ENCODE measurements around the gene ANKS1B. TPM values are rescaled to one million over a fixed set of nuclear protein-coding genes. Genes with fewer than 3 reads are reported as not detected.

Gene ANKS1B
- total RNA-seq, 1 experiment from 2014 or later: 18.8 TPM

DNA sequence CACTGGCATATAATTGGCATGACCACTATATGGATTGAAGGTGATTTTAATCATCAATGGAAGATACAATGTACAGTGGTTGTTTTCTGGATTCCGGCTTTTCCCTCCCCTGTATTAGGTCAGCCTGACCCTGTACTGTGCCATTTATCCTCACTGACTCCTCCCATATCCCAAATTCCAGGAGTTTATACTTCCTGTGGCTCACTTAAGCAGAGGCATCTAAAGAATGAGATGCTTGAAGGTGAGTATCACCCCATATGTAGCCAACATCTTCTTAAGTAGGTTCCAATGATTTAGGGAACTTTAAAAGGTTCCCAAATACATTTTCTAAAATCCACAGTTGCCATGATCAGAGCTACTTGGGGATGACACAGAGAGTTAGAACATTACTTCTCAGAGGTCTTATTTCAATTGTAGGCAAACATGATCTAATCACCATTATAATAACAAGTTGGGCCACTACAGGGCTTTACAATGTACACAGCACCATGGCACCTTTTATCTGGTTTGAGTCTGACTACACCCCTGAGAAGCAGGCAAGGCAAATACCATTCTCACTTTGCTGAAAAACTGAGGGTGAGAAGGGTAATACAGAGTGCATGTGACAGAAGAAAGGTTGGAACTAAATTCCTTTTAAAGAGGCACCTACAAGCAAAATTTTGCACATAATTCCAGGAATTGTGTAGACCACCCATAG lies 549.5 kb downstream of the ANKS1B start:
- Mint-ChIP-seq H3K36me3 (ENCODE audit: insufficient read depth, unreplicated experiment) (no peaks in the 10 kb centered on the region), H3K4me3 (ENCODE audit: unreplicated experiment) (no peak overlapping the region), H3K27me3 (ENCODE audit: insufficient read depth, unreplicated experiment) (no peaks in the 10 kb centered on the region), H3K4me1 (ENCODE audit: insufficient read depth, unreplicated experiment) (no peaks in the 10 kb centered on the region), H3K9me3 (ENCODE audit: unreplicated experiment) (peaks cover 10% of the 10 kb centered on the region), H3K27ac (ENCODE audit: low read depth, unreplicated experiment) (no peak overlapping the region)
- TF ChIP-seq, protein P1, sequence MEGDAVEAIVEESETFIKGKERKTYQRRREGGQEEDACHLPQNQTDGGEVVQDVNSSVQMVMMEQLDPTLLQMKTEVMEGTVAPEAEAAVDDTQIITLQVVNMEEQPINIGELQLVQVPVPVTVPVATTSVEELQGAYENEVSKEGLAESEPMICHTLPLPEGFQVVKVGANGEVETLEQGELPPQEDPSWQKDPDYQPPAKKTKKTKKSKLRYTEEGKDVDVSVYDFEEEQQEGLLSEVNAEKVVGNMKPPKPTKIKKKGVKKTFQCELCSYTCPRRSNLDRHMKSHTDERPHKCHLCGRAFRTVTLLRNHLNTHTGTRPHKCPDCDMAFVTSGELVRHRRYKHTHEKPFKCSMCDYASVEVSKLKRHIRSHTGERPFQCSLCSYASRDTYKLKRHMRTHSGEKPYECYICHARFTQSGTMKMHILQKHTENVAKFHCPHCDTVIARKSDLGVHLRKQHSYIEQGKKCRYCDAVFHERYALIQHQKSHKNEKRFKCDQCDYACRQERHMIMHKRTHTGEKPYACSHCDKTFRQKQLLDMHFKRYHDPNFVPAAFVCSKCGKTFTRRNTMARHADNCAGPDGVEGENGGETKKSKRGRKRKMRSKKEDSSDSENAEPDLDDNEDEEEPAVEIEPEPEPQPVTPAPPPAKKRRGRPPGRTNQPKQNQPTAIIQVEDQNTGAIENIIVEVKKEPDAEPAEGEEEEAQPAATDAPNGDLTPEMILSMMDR (IDR thresholded peaks at IDR 0.05; ENCODE audit: unreplicated experiment): no peak
- intact Hi-C loops (cut with micrococcal nuclease): no loop called here
- no TSS peak for BruUV-seq (replicated peaks)
- DNase-seq (ENCODE audit: unreplicated experiment): no peak
- CTCF ChIA-PET: no interaction called here
- POLR2A ChIA-PET: no interaction called here

DNA sequence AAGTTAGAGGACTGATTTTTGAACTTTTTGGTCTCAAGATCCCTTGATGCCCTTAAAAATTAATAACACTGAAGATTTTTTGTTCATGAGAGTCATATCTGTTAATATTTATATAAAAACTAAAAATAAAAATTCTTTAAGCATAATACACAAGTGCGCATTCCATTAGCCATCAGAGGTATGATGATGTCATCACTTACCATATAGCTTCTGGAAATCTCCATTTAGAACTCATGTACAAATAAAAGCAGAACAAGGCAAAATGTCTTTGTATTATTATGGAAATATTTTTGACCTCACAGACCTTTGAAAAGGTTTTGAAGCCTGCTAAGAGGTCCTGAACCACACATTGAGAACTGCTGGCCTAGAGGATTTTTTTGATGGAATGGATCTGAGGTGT lies 551.6 kb downstream of the ANKS1B start:
- no peaks in the 10 kb centered on the region for H3K4me1 Mint-ChIP-seq (ENCODE audit: insufficient read depth, unreplicated experiment)
- DNase-seq (ENCODE audit: unreplicated experiment): no peak

DNA sequence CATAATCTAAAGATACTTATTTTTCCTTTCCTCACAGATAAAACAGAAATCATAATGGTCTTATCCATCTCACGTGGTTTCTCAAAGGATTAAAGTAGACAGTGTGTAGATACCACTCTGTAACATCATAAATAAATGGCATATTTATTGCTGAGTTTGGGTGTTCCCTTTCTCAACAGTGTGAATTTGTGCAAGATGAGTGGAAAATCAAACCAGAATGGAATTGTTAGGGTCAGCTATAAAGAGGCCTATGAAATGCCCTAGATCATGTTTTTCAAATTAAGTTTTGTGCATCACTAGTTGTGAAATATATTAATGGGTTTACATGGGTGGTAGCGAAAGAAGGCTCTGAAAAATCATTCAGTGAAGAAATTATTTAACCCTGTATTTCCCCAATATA lies 553.5 kb downstream of the ANKS1B start:
- ChIA-PET POLR2A (no interaction called here), CTCF (no interaction called here)
- no peak overlapping the region for H3K27ac Mint-ChIP-seq (ENCODE audit: low read depth, unreplicated experiment)
- H3K4me1 Mint-ChIP-seq (ENCODE audit: insufficient read depth, unreplicated experiment): no peaks in the 10 kb centered on the region
- no peaks in the 10 kb centered on the region for H3K9me3 Mint-ChIP-seq (ENCODE audit: unreplicated experiment)
- intact Hi-C loops (cut with micrococcal nuclease): no loop called here
- TF ChIP-seq, protein P1 (IDR thresholded peaks at IDR 0.05; ENCODE audit: unreplicated experiment): no peak
- H3K27me3 Mint-ChIP-seq (ENCODE audit: insufficient read depth, unreplicated experiment): no peaks in the 10 kb centered on the region
- H3K4me3 Mint-ChIP-seq (ENCODE audit: unreplicated experiment): no peak overlapping the region
- no TSS peak for BruUV-seq (replicated peaks)
- no peaks in the 10 kb centered on the region for H3K36me3 Mint-ChIP-seq (ENCODE audit: insufficient read depth, unreplicated experiment)
- DNase-seq (ENCODE audit: unreplicated experiment): no peak

More for the DNA sequence above, 551.6 kb downstream of the ANKS1B start:
- Mint-ChIP-seq H3K27me3 (ENCODE audit: insufficient read depth, unreplicated experiment) (no peaks in the 10 kb centered on the region), H3K9me3 (ENCODE audit: unreplicated experiment) (peaks cover 6% of the 10 kb centered on the region), H3K4me3 (ENCODE audit: unreplicated experiment) (no peak overlapping the region), H3K36me3 (ENCODE audit: insufficient read depth, unreplicated experiment) (no peaks in the 10 kb centered on the region), H3K27ac (ENCODE audit: low read depth, unreplicated experiment) (no peak overlapping the region)
- CTCF ChIA-PET: no interaction called here
- POLR2A ChIA-PET: no interaction called here
- BruUV-seq (replicated peaks): no TSS peak
- intact Hi-C loops (cut with micrococcal nuclease): no loop called here
- TF ChIP-seq, protein P1 (IDR thresholded peaks at IDR 0.05; ENCODE audit: unreplicated experiment): no peak

DNA sequence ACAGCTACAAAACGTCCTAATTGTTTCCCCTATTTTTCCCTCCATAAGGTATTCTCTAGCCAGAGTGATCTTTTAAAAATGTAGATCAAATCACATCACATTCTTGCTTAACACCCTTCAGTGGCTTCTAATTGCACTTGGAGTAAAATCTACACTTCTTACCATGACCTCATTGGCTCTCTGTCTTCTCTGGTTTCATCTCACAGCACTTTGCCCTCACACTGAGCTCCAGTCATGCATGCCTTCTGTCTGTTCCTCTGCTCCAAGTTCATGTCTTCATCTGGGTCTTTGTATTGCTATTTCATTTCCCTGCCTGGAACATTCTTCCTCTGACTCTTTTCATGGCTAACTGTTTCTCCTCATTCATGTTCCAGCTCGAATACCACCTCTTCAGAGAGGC lies 557.6 kb downstream of the ANKS1B start:
- ChIA-PET CTCF (no interaction called here), POLR2A (no interaction called here)
- BruUV-seq (replicated peaks): no TSS peak
- H3K27me3 Mint-ChIP-seq (ENCODE audit: insufficient read depth, unreplicated experiment): no peaks in the 10 kb centered on the region
- H3K4me1 Mint-ChIP-seq (ENCODE audit: insufficient read depth, unreplicated experiment): peaks cover 7% of the 10 kb centered on the region
- intact Hi-C loops (cut with micrococcal nuclease): no loop called here
- no peak overlapping the region for H3K27ac Mint-ChIP-seq (ENCODE audit: low read depth, unreplicated experiment)
- no peaks in the 10 kb centered on the region for H3K36me3 Mint-ChIP-seq (ENCODE audit: insufficient read depth, unreplicated experiment)
- H3K9me3 Mint-ChIP-seq (ENCODE audit: unreplicated experiment): no peaks in the 10 kb centered on the region
- TF ChIP-seq, protein P1 (IDR thresholded peaks at IDR 0.05; ENCODE audit: unreplicated experiment): no peak
- no peak for DNase-seq (ENCODE audit: unreplicated experiment)
- no peak overlapping the region for H3K4me3 Mint-ChIP-seq (ENCODE audit: unreplicated experiment)

All from MCF 10A (cell line).